HepG2 (cell line): ENCODE results near the gene XAF1. TPM values are rescaled to one million over a fixed set of nuclear protein-coding genes. Genes with fewer than 3 reads are reported as not detected.
A peak's percentile ranks its signal among the peaks of the same experiment; 100 is the strongest.

Experiments used
- BCL6 ChIP-seq: IDR thresholded peaks from 2 replicates; pipeline ENCODE4 v1.6.1; 2016; ENCODE audit warnings: missing genetic modification reagents, missing compliant biosample characterization
- ISX ChIP-seq: sonication (generic); formaldehyde crosslinking; conservative IDR thresholded peaks from 2 replicates; pipeline ENCODE4 v1.5.0; 2020; ENCODE audit warnings: missing genetic modification reagents
- REL ChIP-seq: sonication (generic); formaldehyde crosslinking; conservative IDR thresholded peaks from 2 replicates; pipeline ENCODE4 v1.8.0; 2022; ENCODE audit warnings: mild to moderate bottlenecking, missing genetic modification reagents, moderate library complexity
- SP4 ChIP-seq: sonication (generic); formaldehyde crosslinking; IDR thresholded peaks from 2 replicates; pipeline ENCODE4 v1.8.1; 2023; ENCODE audit warnings: mild to moderate bottlenecking, missing genetic modification reagents
- SRF ChIP-seq: IDR thresholded peaks from 2 replicates; pipeline ENCODE4 v1.6.1; 2011; ENCODE audit warnings: mild to moderate bottlenecking, low read depth, low read length, moderate library complexity
- SRY ChIP-seq: sonication (generic); formaldehyde crosslinking; IDR thresholded peaks from 2 replicates; pipeline ENCODE4 v1.8.0; 2022; ENCODE audit warnings: mild to moderate bottlenecking, missing genetic modification reagents
- TBL1XR1 ChIP-seq: fragments of 150-350 bp; IDR thresholded peaks from 2 replicates; pipeline ENCODE4 v1.6.1; 2014; ENCODE audit warnings: borderline replicate concordance, low read length; ENCODE audit not compliant: partially characterized antibody
- THYN1 ChIP-seq: sonication (generic); formaldehyde crosslinking; IDR thresholded peaks from 2 replicates; pipeline ENCODE4 v1.8.1; 2023; ENCODE audit warnings: low read depth, mild to moderate bottlenecking, moderate library complexity, missing genetic modification reagents, borderline replicate concordance
- ZNF30 ChIP-seq: sonication (generic); formaldehyde crosslinking; IDR thresholded peaks from 2 replicates; pipeline ENCODE4 v1.5.0; 2020; ENCODE audit warnings: mild to moderate bottlenecking, missing genetic modification reagents
- ZNF44 ChIP-seq: sonication (generic); formaldehyde crosslinking; IDR thresholded peaks from 2 replicates; pipeline ENCODE4 v1.5.1; 2020; ENCODE audit warnings: mild to moderate bottlenecking, missing genetic modification reagents
- ZNF550 ChIP-seq: sonication (generic); formaldehyde crosslinking; IDR thresholded peaks from 2 replicates; pipeline ENCODE4 v1.4.0; 2020; ENCODE audit warnings: mild to moderate bottlenecking, missing genetic modification reagents, borderline replicate concordance
- ZNF552 ChIP-seq: sonication (generic); formaldehyde crosslinking; IDR thresholded peaks from 2 replicates; pipeline ENCODE4 v1.9.0; 2022; ENCODE audit warnings: missing genetic modification reagents, mild to moderate bottlenecking, borderline replicate concordance
- polyA plus RNA-seq, 8 experiments: library from polyadenylated mRNA; depleted of rRNA in 3 of 8; stranded (reverse) in 7 of 8; unstranded in 1 of 8; fragments of >200 nt; fragmentation: Illumina TruSeq in 4 of 8; extraction: Trizol in 4 of 8; gene quantifications; 2 replicates each; pipeline versions ENCODE4 v1.2.1 to v1.2.3, GENCODE V29; 2011 to 2016; ENCODE audit warnings: low read depth in 4 of 8, missing spikeins in 1 of 8, mixed read lengths in 1 of 8; ENCODE audit not compliant: insufficient read depth in 1 of 8
- total RNA-seq, 5 experiments: library from RNA; depleted of rRNA; stranded (reverse); fragments of >200 nt; fragmentation: Illumina TruSeq; extraction: Trizol; gene quantifications; 2 replicates each; pipeline ENCODE4 v1.2.3, GENCODE V29; 2016; ENCODE audit warnings: low read depth in 1 of 5
- TF ChIP-seq, protein P1 (sequence below): sonication (generic); formaldehyde crosslinking; IDR thresholded peaks from 2 replicates; pipeline ENCODE4 v1.4.0; 2020; ENCODE audit warnings: missing genetic modification reagents
- TF ChIP-seq, protein P2 (sequence below): sonication (generic); formaldehyde crosslinking; IDR thresholded peaks from 2 replicates; pipeline ENCODE4 v1.4.0; 2020; ENCODE audit warnings: mild to moderate bottlenecking, missing genetic modification reagents
- TF ChIP-seq, protein P3 (sequence below): sonication (generic); formaldehyde crosslinking; IDR thresholded peaks from 2 replicates; pipeline ENCODE4 v1.8.0; 2022; ENCODE audit warnings: mild to moderate bottlenecking, missing genetic modification reagents, borderline replicate concordance
- TF ChIP-seq, protein P4 (sequence below): sonication (generic); formaldehyde crosslinking; IDR thresholded peaks from 2 replicates; pipeline ENCODE4 v1.4.0; 2020; ENCODE audit warnings: missing genetic modification reagents, mild to moderate bottlenecking, borderline replicate concordance
- TF ChIP-seq, protein P5 (sequence below): sonication (generic); formaldehyde crosslinking; IDR thresholded peaks from 2 replicates; pipeline ENCODE4 v1.5.0; 2020; ENCODE audit warnings: missing genetic modification reagents

The XAF1 gene
- total and polyA plus RNA-seq, 2 of the 13 experiments (the other 11 are each of a cell fraction or from before 2014, with no cell fraction given): 1.2 to 2.4 TPM

DNA sequence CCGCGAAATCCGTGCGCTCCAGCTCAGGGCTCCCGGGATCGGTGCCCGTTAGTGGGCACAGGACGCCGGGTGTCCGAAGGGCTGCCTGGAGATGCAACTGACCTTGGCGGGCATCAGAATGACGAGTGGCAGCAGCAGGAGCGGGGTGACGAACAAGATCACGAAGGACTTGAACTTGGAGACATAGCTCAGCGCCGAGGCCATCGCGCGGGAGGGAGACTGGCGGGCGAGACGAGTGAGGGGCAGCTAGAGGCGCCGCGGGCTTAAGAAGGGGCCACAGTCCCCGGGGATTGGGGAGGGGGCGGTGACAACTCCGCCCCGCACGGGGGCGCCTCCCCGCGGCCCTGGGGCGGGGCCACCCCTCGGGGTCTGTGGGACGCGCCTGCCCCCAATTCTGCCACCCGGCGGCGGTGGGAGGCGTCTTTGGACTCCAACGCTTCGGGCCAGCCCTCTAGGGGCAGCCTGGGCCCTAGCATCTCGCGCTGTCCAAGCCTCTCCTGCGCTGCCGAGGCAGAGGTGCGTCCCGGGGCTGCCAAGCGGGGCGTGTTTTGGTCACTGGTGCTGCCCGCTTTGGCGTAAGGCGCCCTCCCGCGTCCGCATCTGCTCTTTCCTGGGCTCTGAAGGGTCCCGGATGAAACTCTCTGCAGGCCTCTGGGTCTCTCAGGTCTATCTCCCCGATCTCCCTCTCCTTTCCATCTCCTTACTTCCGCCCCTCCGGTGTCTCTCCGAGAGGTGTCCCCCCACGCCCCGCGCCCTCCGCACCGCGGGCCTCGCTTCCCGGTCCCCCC, 42.5 kb upstream of the XAF1 start, which contains the start of gene SLC13A5 (continued):
- TF ChIP-seq, protein P1, sequence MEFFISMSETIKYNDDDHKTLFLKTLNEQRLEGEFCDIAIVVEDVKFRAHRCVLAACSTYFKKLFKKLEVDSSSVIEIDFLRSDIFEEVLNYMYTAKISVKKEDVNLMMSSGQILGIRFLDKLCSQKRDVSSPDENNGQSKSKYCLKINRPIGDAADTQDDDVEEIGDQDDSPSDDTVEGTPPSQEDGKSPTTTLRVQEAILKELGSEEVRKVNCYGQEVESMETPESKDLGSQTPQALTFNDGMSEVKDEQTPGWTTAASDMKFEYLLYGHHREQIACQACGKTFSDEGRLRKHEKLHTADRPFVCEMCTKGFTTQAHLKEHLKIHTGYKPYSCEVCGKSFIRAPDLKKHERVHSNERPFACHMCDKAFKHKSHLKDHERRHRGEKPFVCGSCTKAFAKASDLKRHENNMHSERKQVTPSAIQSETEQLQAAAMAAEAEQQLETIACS (CRISPR knock-in tag): peak; percentile 59
- TF ChIP-seq ZNF552 (CRISPR knock-in tag) (0 out of 2 replicates have a peak, but pooled peaks have one; percentile 30), TBL1XR1 (peak; percentile 32), SP4 (CRISPR knock-in tag) (peak; percentile 84), ZNF30 (no peak), REL (peak; percentile 42; the same call in 1 of the 2 replicates), ISX (CRISPR knock-in tag) (0 out of 2 replicates have a peak, but pooled peaks have one; percentile 3), SRY (CRISPR knock-in tag) (peak; percentile 69), ZNF44 (CRISPR knock-in tag) (no peak), ZNF550 (CRISPR knock-in tag) (0 out of 2 replicates have a peak, but pooled peaks have one; percentile 63), THYN1 (no peak), BCL6 (peak; percentile 76), SRF (no peak)
- TF ChIP-seq, protein P2, sequence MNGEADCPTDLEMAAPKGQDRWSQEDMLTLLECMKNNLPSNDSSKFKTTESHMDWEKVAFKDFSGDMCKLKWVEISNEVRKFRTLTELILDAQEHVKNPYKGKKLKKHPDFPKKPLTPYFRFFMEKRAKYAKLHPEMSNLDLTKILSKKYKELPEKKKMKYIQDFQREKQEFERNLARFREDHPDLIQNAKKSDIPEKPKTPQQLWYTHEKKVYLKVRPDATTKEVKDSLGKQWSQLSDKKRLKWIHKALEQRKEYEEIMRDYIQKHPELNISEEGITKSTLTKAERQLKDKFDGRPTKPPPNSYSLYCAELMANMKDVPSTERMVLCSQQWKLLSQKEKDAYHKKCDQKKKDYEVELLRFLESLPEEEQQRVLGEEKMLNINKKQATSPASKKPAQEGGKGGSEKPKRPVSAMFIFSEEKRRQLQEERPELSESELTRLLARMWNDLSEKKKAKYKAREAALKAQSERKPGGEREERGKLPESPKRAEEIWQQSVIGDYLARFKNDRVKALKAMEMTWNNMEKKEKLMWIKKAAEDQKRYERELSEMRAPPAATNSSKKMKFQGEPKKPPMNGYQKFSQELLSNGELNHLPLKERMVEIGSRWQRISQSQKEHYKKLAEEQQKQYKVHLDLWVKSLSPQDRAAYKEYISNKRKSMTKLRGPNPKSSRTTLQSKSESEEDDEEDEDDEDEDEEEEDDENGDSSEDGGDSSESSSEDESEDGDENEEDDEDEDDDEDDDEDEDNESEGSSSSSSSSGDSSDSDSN: peak; percentile 69
- TF ChIP-seq, protein P3, sequence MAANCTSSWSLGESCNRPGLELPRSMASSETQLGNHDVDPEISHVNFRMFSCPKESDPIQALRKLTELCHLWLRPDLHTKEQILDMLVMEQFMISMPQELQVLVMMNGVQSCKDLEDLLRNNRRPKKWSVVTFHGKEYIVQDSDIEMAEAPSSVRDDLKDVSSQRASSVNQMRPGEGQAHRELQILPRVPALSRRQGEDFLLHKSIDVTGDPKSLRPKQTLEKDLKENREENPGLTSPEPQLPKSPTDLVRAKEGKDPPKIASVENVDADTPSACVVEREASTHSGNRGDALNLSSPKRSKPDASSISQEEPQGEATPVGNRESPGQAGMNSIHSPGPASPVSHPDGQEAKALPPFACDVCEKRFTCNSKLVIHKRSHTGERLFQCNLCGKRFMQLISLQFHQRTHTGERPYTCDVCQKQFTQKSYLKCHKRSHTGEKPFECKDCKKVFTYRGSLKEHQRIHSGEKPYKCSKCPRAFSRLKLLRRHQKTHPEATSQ: peak; percentile 62
- TF ChIP-seq, protein P4, sequence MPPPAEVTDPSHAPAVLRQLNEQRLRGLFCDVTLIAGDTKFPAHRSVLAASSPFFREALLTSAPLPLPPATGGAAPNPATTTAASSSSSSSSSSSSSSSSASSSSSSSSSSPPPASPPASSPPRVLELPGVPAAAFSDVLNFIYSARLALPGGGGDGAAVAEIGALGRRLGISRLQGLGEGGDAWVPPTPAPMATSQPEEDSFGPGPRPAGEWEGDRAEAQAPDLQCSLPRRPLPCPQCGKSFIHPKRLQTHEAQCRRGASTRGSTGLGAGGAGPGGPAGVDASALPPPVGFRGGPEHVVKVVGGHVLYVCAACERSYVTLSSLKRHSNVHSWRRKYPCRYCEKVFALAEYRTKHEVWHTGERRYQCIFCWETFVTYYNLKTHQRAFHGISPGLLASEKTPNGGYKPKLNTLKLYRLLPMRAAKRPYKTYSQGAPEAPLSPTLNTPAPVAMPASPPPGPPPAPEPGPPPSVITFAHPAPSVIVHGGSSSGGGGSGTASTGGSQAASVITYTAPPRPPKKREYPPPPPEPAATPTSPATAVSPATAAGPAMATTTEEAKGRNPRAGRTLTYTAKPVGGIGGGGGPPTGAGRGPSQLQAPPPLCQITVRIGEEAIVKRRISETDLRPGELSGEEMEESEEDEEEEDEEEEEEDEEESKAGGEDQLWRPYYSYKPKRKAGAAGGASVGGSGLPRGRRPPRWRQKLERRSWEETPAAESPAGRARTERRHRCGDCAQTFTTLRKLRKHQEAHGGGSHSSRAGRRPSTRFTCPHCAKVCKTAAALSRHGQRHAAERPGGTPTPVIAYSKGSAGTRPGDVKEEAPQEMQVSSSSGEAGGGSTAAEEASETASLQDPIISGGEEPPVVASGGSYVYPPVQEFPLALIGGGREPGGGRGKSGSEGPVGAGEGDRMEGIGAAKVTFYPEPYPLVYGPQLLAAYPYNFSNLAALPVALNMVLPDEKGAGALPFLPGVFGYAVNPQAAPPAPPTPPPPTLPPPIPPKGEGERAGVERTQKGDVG (CRISPR knock-in tag): peak; percentile 52; the same call in 1 of the 2 replicates
- TF ChIP-seq, protein P5, sequence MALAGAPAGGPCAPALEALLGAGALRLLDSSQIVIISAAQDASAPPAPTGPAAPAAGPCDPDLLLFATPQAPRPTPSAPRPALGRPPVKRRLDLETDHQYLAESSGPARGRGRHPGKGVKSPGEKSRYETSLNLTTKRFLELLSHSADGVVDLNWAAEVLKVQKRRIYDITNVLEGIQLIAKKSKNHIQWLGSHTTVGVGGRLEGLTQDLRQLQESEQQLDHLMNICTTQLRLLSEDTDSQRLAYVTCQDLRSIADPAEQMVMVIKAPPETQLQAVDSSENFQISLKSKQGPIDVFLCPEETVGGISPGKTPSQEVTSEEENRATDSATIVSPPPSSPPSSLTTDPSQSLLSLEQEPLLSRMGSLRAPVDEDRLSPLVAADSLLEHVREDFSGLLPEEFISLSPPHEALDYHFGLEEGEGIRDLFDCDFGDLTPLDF: peak; percentile 52; the same call in 1 of the 2 replicates
